Right cardiac atrium (tissue), 5 donors: ENCODE results near the gene MAD1L1. TPM values are rescaled to one million over a fixed set of nuclear protein-coding genes. Genes with fewer than 3 reads are reported as not detected.

Source experiments
- ATAC-seq, 2 donors: fragments of 200-7000 bp; cut with Tn5 transposase; one replicate each; pipeline versions ENCODE4 v1.8.0 to v1.9.1; 2020; ENCODE audit warnings: moderate library complexity in 2 of 2, mild to moderate bottlenecking in 1 of 2
- DNase-seq, 3 donors: peaks; one replicate each; pipeline ENCODE4 v3.0.0-alpha.2; 2020
- H3K27ac ChIP-seq: one replicate; pipeline ENCODE4 v1.5.1; 2013; ENCODE audit warnings: mild to moderate bottlenecking, low read length, control low read depth, moderate library complexity
- H3K27me3 ChIP-seq: one replicate; pipeline ENCODE4 v1.6.1; 2013; ENCODE audit not compliant: control insufficient read depth, insufficient read depth
- H3K4me1 ChIP-seq: one replicate; pipeline ENCODE4 v1.6.1; 2013; ENCODE audit warnings: low read length; ENCODE audit not compliant: control insufficient read depth, insufficient read depth
- H3K4me3 ChIP-seq: one replicate; pipeline ENCODE4 v1.5.1; 2013; ENCODE audit warnings: low read length, control low read depth
- H3K9me3 ChIP-seq: one replicate; pipeline ENCODE4 v1.6.1; 2013; ENCODE audit warnings: low read length; ENCODE audit not compliant: control insufficient read depth
- WGBS: extraction: QIAGEN DNeasy Blood & Tissue Kit; methylation state at CpG from one replicate; pipeline ENCODE4 v1.1.7; 2013; 5-methylcytosine and 5-hydroxymethylcytosine counted together
- intact Hi-C, 4 donors: fragments of 100-400 bp; cut with DNase I; formaldehyde crosslinking; loops; one replicate each; pipeline versions ENCODE4 v1.11.0 to v1.14.0; 2022 to 2023
- polyA plus RNA-seq: library from polyadenylated mRNA; stranded (reverse); fragments of 200-250 nt; gene quantifications from one replicate; pipeline ENCODE4 v1.2.3, GENCODE V29; 2013
- total RNA-seq, 4 donors: library from RNA; stranded (reverse); fragmentation: NEBNext Ultra II Directional; extraction: Animal tissue kit (Norgen Biotek cat#: 25700); gene quantifications; one replicate each; pipeline ENCODE4 v1.2.1, GENCODE V29; 2021
- donor health status: healthy with polysubstance abuse.
- donor health status: DM: no; HTN: yes; CAD: no.
- donor health status: DM: no; HTN: no; CAD: no.
- donor health status: DM: no; HTN: yes; CAD: no; lungs with severe emphysema.
- donor health status: DM: yes; HTN: yes; CAD: no.

Gene MAD1L1
- total and polyA plus RNA-seq, 5 donors, result 15.3 to 41.0 (median 33.7) TPM

DNA sequence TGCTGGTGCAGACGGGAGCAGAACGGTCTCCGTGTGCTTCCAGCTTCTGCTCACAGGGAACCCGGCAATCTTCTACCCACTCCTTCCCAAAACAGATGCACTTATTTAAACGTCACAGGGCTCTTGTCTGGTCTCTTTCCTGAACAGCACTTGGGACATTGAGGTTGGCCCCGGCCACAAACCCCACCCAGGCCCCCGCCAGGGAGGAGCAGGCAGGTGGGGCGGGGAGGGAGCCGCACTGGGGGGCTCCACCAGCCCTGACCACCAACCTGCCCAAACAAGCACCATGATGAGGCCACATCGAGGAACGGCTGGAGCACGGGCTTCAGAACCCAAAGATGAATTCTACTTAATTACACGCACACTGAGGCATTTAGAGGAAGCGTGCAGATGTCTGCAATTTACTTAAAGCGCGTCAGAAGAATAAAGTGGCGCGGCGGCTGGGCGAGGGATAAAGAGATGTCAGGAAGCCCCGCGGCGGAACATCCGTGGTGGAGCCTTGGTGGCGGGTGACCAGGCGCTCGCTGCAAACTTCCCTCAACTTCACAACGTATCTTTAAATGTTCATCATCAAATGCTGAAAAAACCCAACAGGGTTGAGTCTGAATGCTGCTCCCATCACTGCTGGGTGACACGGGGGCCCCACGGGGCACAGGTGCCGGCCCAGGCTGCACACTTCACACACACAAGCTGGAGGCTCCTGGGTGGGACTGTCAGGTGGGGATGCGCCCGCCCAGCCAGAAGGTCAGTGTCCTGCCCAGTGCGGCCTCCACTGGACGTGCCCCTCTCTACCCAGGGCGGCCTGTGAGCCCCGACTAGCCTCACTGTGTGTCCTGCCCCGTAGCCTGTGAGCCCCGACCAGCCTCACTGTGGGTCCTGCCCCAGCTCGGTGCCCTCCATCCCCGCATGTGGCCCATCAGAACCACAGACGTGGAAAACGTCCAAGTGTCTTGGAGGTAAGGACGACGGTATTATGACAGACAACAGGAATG, 279.2 kb downstream of the MAD1L1 start:
- Histone ChIP-seq H3K4me3 (no peak overlapping the region), H3K27ac (no peak overlapping the region), H3K9me3 (no peaks in the 10 kb centered on the region), H3K4me1 (peaks cover 4% of the 10 kb centered on the region), H3K27me3 (no peaks in the 10 kb centered on the region)
- ATAC-seq (no peak), DNase-seq (peak in 2 of 3 donors; percentile 39 to 42)
- intact Hi-C loops, result no loop called here
- 94% methylated on average over 45 of the region's 45 CpGs for WGBS

DNA sequence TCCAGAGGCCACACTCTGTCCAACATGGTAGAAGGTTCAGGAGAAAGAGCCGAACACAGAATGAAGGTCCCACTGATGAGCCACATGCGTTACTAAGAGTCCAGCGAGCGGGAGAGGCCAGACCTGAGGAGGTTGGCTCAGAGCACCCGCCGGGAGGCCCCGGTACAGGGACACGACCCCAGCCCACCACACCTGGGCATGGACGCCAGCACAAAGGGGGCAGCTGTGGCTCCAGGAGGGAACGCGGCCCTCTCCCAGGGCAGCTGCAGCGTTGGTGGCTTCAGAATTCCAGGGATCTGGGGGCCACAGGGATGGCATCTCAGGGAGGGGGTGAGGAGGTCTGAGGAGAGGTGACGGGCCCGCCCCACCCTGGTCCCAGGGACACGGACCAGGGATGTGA, 280.0 kb downstream of the MAD1L1 start:
- Histone ChIP-seq H3K27ac (no peak overlapping the region), H3K4me3 (no peak overlapping the region), H3K27me3 (no peaks in the 10 kb centered on the region), H3K4me1 (peaks cover 4% of the 10 kb centered on the region), H3K9me3 (no peaks in the 10 kb centered on the region)
- peak in 1 of 3 donors; percentile 24 for DNase-seq
- WGBS, result 94% methylated on average over 15 of the region's 15 CpGs
- intact Hi-C loops, result no loop called here
- ATAC-seq, result no peak

DNA sequence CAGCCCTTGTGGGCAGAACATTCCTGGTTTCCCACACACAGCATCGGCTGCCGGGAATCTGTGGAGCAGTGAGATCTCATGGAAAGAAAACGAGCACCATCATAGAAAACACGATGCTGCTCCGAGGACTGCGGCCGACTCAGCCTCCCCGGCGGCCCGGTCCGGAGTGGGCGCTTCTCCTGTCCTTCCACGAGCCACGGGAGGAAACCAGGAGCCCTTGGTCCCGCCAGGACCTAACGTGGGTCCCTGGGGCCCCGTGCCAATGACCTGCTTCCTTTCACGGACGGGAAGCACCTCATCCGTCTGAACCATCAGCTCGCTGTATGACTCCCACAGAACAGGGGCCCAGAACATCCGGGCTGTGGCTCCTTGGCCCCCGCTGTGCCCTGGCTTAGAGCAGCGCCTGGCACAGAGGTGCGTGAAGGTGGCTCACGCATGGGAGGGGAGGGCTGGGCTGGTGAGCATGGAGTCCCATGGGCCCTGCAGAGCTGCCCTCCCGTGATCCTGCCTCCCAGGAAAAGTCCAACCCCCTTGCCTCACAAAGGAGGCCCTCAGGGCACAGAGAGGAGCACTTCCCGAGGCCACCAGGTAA, 280.5 kb downstream of the MAD1L1 start:
- Histone ChIP-seq H3K4me1 (peaks cover 4% of the 10 kb centered on the region), H3K4me3 (no peak overlapping the region), H3K27me3 (no peaks in the 10 kb centered on the region), H3K9me3 (no peaks in the 10 kb centered on the region), H3K27ac (no peak overlapping the region)
- ATAC-seq, result no peak
- intact Hi-C loops, result no loop called here
- WGBS, result 95% methylated on average over 28 of the region's 28 CpGs
- DNase-seq, result peak in 2 of 3 donors; percentile 27 to 37

GRCh38 chr7:1951600-1951999, 281.1 kb downstream of the MAD1L1 start:
- Histone ChIP-seq H3K27me3 (no peaks in the 10 kb centered on the region), H3K27ac (no peak overlapping the region), H3K4me1 (peaks cover 4% of the 10 kb centered on the region), H3K9me3 (no peaks in the 10 kb centered on the region), H3K4me3 (no peak overlapping the region)
- 90% methylated on average over 17 of the region's 17 CpGs for WGBS
- DNase-seq, result peak in 1 of 3 donors; percentile 39
- intact Hi-C loops, result no loop called here
- no peak for ATAC-seq

GRCh38 chr7:1951159-1951536, 281.6 kb downstream of the MAD1L1 start:
- ATAC-seq (peak in 1 of 2 donors; percentile 32), DNase-seq (peak; percentile 44 to 80 (median 74))
- H3K9me3 ChIP-seq, result no peaks in the 10 kb centered on the region
- intact Hi-C loops, result no loop called here
- H3K4me1 ChIP-seq, result peaks cover 4% of the 10 kb centered on the region
- WGBS, result 57% methylated on average over 10 of the region's 10 CpGs
- H3K27me3 ChIP-seq, result no peaks in the 10 kb centered on the region
- H3K27ac ChIP-seq, result no peak overlapping the region
- no peak overlapping the region for H3K4me3 ChIP-seq

DNA sequence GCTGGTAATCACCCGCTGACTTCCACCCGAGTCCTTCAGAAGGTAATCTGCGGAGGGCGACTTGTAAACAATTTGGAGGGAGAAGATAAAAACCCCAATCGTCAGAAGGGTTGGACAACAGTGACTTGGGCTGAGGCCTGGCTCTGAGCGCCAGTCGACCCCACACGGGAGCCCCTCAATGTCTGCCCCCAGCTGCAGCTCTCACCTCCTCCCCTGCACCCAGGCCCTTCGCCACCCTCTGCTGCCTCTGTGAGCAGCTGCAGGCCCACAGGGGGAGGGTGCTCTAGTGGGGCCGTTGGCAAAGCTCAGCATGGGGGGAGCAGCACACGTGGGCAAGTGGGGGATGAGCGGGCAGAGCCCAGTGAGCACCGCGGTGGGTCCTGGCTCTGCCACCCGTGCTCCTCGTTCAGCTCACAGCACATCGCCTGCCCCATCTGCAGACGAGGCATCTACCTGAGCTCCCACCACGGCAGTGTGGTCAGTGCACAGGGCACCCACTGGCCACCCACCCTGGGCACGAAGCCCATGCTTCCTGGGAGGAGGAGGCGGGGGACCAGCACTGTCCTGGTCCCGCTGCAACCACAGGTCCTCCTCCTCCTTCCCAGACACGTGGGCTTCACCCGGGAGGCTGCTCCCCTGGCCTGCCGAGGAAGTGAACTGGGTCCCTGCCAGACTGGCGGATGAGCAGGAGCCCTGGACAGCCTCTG, 282.1 kb downstream of the MAD1L1 start:
- DNase-seq, result peak in 2 of 3 donors; percentile 52 to 62
- Histone ChIP-seq H3K4me3 (no peak overlapping the region), H3K27ac (no peak overlapping the region), H3K4me1 (peaks cover 4% of the 10 kb centered on the region), H3K27me3 (no peaks in the 10 kb centered on the region), H3K9me3 (no peaks in the 10 kb centered on the region)
- 75% methylated on average over 26 of the region's 26 CpGs for WGBS
- intact Hi-C loops, result no loop called here
- ATAC-seq, result no peak

- Histone ChIP-seq H3K4me3 (no peak overlapping the region), H3K27me3 (no peaks in the 10 kb centered on the region), H3K9me3 (no peaks in the 10 kb centered on the region), H3K4me1 (peaks cover 4% of the 10 kb centered on the region), H3K27ac (no peak overlapping the region)
- 91% methylated on average over 18 of the region's 18 CpGs for WGBS
- intact Hi-C loops, result no loop called here
- peak in 2 of 3 donors; percentile 31 to 34 for DNase-seq
- no peak for ATAC-seq
Measured at GRCh38 chr7:1950066-1950451, 282.7 kb downstream of the MAD1L1 start.

DNA sequence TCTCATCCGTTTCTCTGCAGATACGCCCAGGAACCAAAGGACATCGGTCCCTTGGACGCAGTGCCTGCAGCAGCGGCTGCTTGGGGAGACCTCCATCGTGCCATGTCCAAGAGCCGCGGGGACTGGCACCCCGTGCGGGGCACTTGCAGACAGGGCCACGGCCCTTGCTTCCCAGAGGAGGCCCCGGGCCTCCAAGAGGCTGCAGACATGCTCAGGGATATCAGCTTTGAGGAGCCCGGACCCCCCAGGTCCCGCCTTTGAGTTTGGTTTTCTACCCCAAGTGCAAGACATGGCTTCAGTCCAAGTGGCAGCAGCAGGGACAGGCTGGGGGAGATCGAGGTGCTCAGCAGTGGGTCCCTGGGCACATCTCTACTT, 283.1 kb downstream of the MAD1L1 start:
- no peaks in the 10 kb centered on the region for H3K27me3 ChIP-seq
- H3K9me3 ChIP-seq, result no peaks in the 10 kb centered on the region
- no peak for ATAC-seq
- intact Hi-C loops, result no loop called here
- H3K4me1 ChIP-seq, result peaks cover 4% of the 10 kb centered on the region
- DNase-seq, result no peak
- no peak overlapping the region for H3K27ac ChIP-seq
- WGBS, result 89% methylated on average over 15 of the region's 15 CpGs
- no peak overlapping the region for H3K4me3 ChIP-seq

GRCh38 chr7:1948887-1949680, 283.7 kb downstream of the MAD1L1 start:
- Histone ChIP-seq H3K4me3 (no peak overlapping the region), H3K9me3 (no peaks in the 10 kb centered on the region), H3K27ac (no peak overlapping the region), H3K27me3 (no peaks in the 10 kb centered on the region), H3K4me1 (peaks cover 4% of the 10 kb centered on the region)
- peak in 2 of 3 donors; percentile 30 to 36 for DNase-seq
- 90% methylated on average over 30 of the region's 30 CpGs for WGBS
- ATAC-seq, result no peak
- intact Hi-C loops, result no loop called here

- WGBS, result 80% methylated on average over 20 of the region's 20 CpGs
- no peak overlapping the region for H3K27ac ChIP-seq
- intact Hi-C loops, result no loop called here
- no peak overlapping the region for H3K4me3 ChIP-seq
- ATAC-seq (peak in 1 of 2 donors; percentile 25), DNase-seq (peak in 2 of 3 donors; percentile 45 to 50)
- no peaks in the 10 kb centered on the region for H3K9me3 ChIP-seq
- no peaks in the 10 kb centered on the region for H3K27me3 ChIP-seq
- peaks cover 4% of the 10 kb centered on the region for H3K4me1 ChIP-seq
Measured at GRCh38 chr7:1948301-1948796, 284.4 kb downstream of the MAD1L1 start.
